ENCODE measurements around the gene CLIC1.

The CLIC1 gene
- total RNA-seq: 59.1 reads per million, percentile 72 among the genes with 10 or more reads in this experiment

DNA sequence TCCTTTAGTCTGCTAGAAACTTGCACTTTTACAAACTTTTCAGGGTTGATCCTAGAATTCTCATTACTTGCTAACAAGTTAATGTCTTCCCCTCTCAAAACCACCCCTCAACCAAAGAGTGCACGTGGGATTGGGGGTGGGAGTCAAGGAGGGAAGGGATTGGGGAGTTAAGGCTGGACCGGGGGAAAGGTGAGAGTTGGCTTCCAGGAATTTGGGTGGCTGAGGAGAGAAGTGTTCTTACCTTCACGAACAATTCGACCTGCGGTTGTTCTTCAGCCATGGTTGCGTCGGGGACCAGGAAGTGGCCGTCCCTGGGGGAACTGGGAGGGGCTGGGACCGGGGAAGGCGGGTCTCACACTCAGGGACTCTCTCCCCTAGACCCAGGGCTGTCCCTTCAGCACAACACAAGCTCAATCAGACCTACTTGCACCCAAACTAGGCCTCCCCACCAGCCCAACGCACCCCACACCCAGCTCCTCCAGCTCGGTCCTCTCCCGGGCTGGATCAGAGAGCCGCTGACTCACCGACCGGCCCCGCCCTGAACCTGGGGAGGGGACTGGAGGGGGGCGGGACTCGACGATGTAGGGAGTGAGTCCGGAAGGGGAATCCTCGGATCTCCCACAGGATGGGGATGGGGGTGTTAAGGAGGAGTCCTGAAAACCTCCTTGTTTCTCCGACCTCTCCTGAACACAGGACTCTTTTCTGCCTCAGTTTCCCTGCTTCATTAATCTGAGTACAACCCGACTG is at the start of gene CLIC1:
TSS of gene CLIC1 (minus strand) at position 510 of the 747 bp plus-strand sequence. CDS start at position 280, 230 bp downstream.
- peak; percentile 60 for DNase-seq

DNA sequence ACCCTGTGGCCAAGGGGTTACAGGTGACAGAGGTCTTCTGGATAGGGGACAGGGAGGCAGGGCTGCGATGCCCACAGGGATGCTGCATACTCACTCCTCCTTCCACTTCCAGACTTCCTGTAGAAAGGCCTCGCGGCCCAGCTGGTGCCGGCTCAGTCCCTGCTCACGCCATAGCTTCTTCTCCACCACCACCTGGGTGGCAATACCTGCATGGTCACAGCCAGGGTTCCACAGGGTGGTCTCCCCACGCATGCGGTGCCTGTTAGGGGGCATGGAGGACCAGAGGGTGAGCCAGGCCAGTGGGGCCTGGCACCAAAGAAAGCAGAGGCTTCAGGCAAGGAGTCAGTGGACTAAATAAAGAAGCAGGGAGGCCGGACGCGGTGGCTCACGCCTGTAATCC is 49.1 kb upstream of the CLIC1 start:
- DNase-seq: no peak

GRCh38 chr6:31784098-31784925 is 48.0 kb upstream of the CLIC1 start:
- DNase-seq: no peak

GRCh38 chr6:31782126-31782855 is 46.0 kb upstream of the CLIC1 start:
- no peak for DNase-seq

DNA sequence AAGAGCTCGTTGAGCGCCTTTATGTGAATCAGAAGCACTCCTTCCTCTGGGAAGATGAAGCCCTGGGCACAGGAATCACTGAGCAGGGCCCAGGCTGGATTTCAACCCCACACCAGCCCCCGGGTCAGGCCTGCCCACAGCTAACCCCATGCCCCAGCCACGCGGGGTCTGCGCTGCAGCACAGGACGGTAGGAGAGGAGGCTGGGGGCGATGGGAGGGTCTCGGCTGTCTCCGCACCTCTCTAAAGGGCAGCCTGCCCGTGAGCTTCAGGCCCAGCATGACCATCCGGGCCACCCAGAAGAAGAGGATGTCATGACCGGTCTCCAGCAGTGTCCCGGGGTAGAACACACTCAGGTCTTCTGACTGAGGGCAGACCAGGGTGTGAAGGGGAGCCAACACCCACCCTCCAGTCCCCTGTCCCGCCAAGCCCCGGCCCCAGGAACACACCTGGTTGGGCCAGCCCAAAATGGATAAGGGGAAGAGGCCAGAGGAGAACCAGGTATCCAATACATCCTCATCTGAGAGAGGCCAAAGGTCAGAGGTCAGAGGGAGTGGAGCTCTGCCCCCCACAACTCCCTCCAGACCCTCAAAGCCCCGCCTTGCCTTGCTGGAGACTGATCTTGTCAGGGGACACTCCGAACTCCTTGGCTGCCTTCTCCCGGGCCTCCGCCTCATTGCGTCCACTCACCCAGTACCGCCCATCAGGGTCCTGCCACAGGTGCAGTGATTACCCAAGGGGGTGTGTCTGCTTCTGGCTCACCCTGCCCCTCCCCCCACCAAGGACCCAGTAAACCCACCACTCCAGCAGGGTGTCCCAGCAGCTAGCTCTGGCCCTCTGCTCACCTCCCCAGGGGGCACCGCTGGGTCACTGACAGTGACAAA is 45.2 kb upstream of the CLIC1 start:
- DNase-seq: no peak

- DNase-seq: no peak
Measured at GRCh38 chr6:31780507-31781243, 44.3 kb upstream of the CLIC1 start.

- DNase-seq: no peak
Measured at GRCh38 chr6:31779908-31780307, 43.6 kb upstream of the CLIC1 start.

GRCh38 chr6:31778999-31779885 is 42.9 kb upstream of the CLIC1 start:
- DNase-seq: no peak

GRCh38 chr6:31778193-31778592 is 41.9 kb upstream of the CLIC1 start:
- no peak for DNase-seq

GRCh38 chr6:31777667-31778050 is 41.3 kb upstream of the CLIC1 start:
- DNase-seq: no peak

- DNase-seq: peak; percentile 46
Measured at GRCh38 chr6:31776989-31777666, 40.8 kb upstream of the CLIC1 start, which contains the start of gene VWA7. TSS of gene VWA7 (minus strand) at chr6:31777328. CDS start at chr6:31776779, 549 bp downstream.

DNA sequence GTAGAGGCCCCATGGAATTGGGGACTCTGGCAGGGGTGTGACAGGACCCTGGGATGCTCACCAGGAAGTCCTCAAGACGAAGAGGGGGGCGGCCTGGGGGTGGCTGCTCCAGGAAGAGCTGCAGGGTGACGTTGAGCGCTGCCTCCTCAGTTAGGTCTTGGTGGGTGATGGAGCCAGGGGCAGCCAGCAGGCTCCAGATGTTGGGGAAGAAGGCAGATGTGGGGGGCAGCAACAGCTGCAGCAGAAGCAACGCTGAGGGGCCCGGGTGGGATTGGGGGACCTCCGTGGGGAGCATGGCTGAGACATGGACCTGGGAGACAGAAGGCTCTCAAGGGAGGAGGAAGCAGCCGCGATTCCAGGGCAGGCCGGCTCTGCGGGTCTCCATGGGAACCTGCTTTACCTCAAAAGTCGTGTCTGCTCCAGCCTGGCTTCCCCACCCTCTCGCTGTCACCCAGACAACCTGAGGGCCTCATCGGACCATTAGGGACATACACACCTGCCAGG is 40.2 kb upstream of the CLIC1 start:
- DNase-seq: no peak

DNA sequence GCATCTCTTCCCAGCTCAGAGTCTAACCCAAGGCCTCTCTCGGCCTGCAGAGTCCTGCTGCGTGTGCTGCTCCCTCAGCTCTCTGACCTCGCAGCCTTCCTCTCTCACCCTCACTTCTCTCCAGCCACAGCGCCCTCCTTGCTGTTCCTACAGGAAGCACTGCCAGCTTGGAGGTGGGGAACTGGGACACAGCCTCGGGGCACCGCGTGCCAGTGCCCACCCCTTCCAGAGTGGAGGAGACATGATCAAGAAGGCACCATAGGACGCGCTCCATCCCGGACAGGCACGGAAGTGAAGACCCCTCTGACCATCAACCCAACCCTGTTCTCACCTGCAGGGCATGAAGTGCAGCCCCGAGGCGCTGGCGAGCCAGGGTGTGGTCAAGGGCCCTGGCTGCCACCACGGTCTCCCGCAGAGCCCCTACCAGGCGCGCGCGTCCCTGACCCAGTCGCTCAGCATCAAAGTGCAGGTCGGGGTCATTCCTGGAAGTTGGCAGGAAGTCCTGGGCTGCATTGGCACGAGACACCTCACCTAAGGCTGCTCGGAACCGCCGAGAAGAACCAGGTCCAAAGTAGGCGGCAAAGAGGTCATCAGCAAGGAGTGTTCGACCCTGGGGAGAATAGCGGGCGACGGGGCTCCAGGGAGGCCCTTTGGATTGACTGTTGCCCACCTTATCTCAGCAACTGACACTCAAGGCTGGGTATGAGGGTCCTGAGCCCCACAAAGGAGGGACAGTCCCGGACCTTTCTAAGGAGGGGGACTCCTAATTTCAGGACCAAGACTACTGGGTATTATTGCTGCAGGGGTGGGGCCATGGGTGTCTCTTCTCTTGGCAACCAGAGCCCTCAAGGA is 39.5 kb upstream of the CLIC1 start:
- no peak for DNase-seq

- no peak for DNase-seq
Measured at GRCh38 chr6:31775184-31775583, 38.9 kb upstream of the CLIC1 start.

GRCh38 chr6:31771992-31772358 is 35.6 kb upstream of the CLIC1 start:
- no peak for DNase-seq

DNA sequence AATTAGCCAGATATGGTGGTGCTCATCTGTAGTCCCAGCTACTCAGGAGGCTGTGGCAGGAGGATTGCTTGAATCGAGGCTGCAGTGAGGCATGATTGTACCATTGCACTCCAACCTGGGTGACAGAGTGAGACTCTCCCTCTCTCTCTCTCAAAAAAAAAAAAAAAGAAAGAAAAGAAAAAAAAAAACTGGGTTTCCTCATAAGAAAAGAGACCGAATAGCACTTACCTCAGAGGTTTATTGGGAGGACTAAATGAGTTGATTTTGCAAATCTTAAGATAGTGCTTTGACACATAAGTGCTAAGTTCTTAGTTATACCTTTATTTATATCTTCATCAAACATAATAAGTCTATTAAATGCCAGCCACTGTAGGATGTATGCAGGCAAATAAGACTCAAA is 34.5 kb upstream of the CLIC1 start:
- no peak for DNase-seq

GRCh38 chr6:31769684-31770371 is 33.5 kb upstream of the CLIC1 start:
- peak; percentile 73 for DNase-seq

Measured in effector CD4-positive, alpha-beta T cell (primary cell).